CD4-positive, alpha-beta memory T cell (primary cell): ENCODE results near the gene NLN. TPM values are rescaled to one million over a fixed set of nuclear protein-coding genes. Genes with fewer than 3 reads are reported as not detected.
"Not testable (repeated sequence)": the region's sequence is repeated elsewhere in the genome, so short reads cannot be mapped to it uniquely, and the experiment has no call there.

Source experiments
- CTCF ChIA-PET: fragments of 350-600 bp; sonication (Branson Sonifier 250); formaldehyde crosslinking; loops from one replicate; lab custom pipeline; 2021; ENCODE audit warnings: inconsistent platforms; ENCODE audit not compliant: partially characterized antibody; lab: Charles Lee
- POLR2A ChIA-PET: fragments of 350-600 bp; sonication (Branson Sonifier 250); formaldehyde crosslinking; loops from one replicate; lab custom pipeline; 2021; ENCODE audit not compliant: partially characterized antibody; lab: Charles Lee
- DNase-seq, 5 donors: peaks; one replicate each; pipeline versions ENCODE4 v3.0.0 to v3.0.0-alpha.2; 2020 to 2022; ENCODE audit warnings: mixed read lengths in 1 of 5
- H3K27ac ChIP-seq: one replicate; pipeline ENCODE4 v1.7.0; 2013; ENCODE audit warnings: low read depth, low read length
- H3K27me3 ChIP-seq: 2 replicates; pipeline ENCODE4 v1.7.0; 2013; ENCODE audit warnings: mild to moderate bottlenecking, low read length, moderate library complexity; ENCODE audit not compliant: insufficient read depth
- H3K36me3 ChIP-seq: 2 replicates; pipeline ENCODE4 v1.7.0; 2013; ENCODE audit warnings: mild to moderate bottlenecking, low read length, moderate library complexity; ENCODE audit not compliant: insufficient read depth
- H3K4me1 ChIP-seq: 2 replicates; pipeline ENCODE4 v1.7.0; 2013; ENCODE audit warnings: mild to moderate bottlenecking, low read length, moderate library complexity; ENCODE audit not compliant: insufficient read depth
- H3K4me3 ChIP-seq, 2 donors: one replicate each; pipeline ENCODE4 v1.7.0; 2013; ENCODE audit warnings: low read length in 2 of 2, mild to moderate bottlenecking in 1 of 2
- H3K9me3 ChIP-seq, 2 donors: one replicate each; pipeline ENCODE4 v1.7.0; 2013; ENCODE audit warnings: low read length in 2 of 2, control low read depth in 1 of 2; ENCODE audit not compliant: control insufficient read depth in 1 of 2
- H3K27ac Mint-ChIP-seq, 7 donors: one replicate each; pipeline ENCODE4 v1.8.0; 2020 to 2021; ENCODE audit warnings: mixed read lengths in 7 of 7, mild to moderate bottlenecking in 6 of 7, inconsistent platforms in 3 of 7, moderate library complexity in 3 of 7
- H3K27me3 Mint-ChIP-seq, 2 donors: one replicate each; pipeline ENCODE4 v1.8.0; 2020 to 2021; ENCODE audit warnings: mixed read lengths in 2 of 2
- H3K36me3 Mint-ChIP-seq, 2 donors: one replicate each; pipeline ENCODE4 v1.8.0; 2020 to 2021; ENCODE audit warnings: mixed read lengths in 2 of 2, inconsistent platforms in 1 of 2, mild to moderate bottlenecking in 1 of 2
- H3K4me1 Mint-ChIP-seq, 4 donors: one replicate each; pipeline ENCODE4 v1.8.0; 2020 to 2021; ENCODE audit warnings: mixed read lengths in 4 of 4, mild to moderate bottlenecking in 1 of 4
- H3K4me3 Mint-ChIP-seq, 8 donors: one replicate each; pipeline ENCODE4 v1.8.0; 2020 to 2021; ENCODE audit warnings: mixed read lengths in 8 of 8, mild to moderate bottlenecking in 7 of 8, moderate library complexity in 6 of 8, inconsistent platforms in 3 of 8
- H3K9me3 Mint-ChIP-seq, 8 donors: one replicate each; pipeline ENCODE4 v1.8.0; 2020 to 2021; ENCODE audit warnings: mixed read lengths in 8 of 8, mild to moderate bottlenecking in 5 of 8, inconsistent platforms in 3 of 8, moderate library complexity in 1 of 8
- intact Hi-C: fragments of 100-400 bp; cut with micrococcal nuclease; formaldehyde crosslinking; loops from one replicate; pipeline ENCODE4 v1.15.1; 2023
- polyA plus RNA-seq, 2 donors: library from polyadenylated mRNA; unstranded; fragments of 300-500 nt; fragmentation: Illumina TruSeq; gene quantifications; one replicate each; pipeline ENCODE4 v1.2.3, GENCODE V29; 2021
- total RNA-seq, 2 experiments: library from RNA; stranded (reverse); gene quantifications; one replicate each; pipeline ENCODE4 v1.2.3, GENCODE V29; 2021

The NLN gene
- total and polyA plus RNA-seq, 4 experiments from 2014 or later: 2.3 to 3.5 (median 2.6) TPM

DNA sequence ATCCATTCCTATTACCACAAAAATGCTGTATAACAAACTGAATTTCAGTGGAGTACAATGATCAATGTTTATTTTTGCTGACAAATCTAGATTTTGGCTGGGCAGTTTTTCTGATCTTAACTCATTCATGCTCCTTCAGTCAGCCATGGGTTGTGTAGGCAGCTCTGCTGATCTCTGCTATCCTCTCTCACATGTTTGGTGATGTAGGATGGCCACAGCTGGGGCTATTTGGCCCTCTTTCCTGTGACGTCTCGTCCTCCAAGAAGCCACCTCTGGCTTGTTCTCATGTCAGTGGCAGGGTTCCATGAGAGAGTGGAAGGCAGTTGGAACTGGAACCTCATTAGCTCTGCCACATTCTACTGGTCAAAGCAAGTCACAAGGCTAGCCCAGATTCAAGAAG, 8.9 kb downstream of the NLN start:
- no peak overlapping the region for H3K27ac ChIP-seq
- no peak overlapping the region for H3K4me3 Mint-ChIP-seq
- intact Hi-C loops: no loop called here
- H3K4me1 ChIP-seq: no peaks in the 10 kb centered on the region
- no peaks in the 10 kb centered on the region for H3K27me3 Mint-ChIP-seq
- H3K9me3 ChIP-seq: no peaks in the 10 kb centered on the region
- H3K27me3 ChIP-seq: no peaks in the 10 kb centered on the region
- ChIA-PET POLR2A (interaction anchor here (1.6 kb wide), 1 partner anchor 10 kb away, joined by 5 read pairs; no protein-coding TSS in a partner anchor), CTCF (no interaction called here)
- no peaks in the 10 kb centered on the region for H3K36me3 ChIP-seq
- peaks cover 0 to 8% (median 4%) of the 10 kb centered on the region in 4 donors for H3K4me1 Mint-ChIP-seq
- DNase-seq: no peak
- H3K9me3 Mint-ChIP-seq: no peaks in the 10 kb centered on the region
- peaks cover 0 to 4% of the 10 kb centered on the region in 2 donors for H3K36me3 Mint-ChIP-seq
- H3K27ac Mint-ChIP-seq: peak overlapping the region in 1 of 7 donors; percentile 12
- no peak overlapping the region for H3K4me3 ChIP-seq

DNA sequence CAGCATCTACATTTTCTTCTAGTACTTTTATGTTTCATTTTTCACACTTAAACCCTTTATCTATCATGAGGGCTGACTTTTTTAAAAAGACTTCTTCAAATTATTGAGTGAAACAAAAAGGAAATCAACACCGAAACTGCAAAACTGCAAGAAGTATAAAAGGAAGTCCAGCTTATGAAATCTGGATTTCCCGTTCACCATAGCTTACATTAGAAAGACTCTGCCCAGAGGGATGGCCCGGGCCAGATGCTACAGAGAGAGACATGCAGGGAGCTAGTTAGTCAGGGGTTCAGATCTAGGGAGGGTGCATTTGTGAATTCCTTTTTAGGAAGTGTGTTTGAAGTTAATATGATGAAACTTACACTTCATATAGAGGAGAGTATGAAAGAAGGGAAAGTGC, 10.0 kb downstream of the NLN start:
- H3K9me3 Mint-ChIP-seq, H3K36me3 Mint-ChIP-seq, H3K4me1 ChIP-seq, H3K9me3 ChIP-seq, H3K4me1 Mint-ChIP-seq, H3K27ac Mint-ChIP-seq, H3K27me3 Mint-ChIP-seq, H3K36me3 ChIP-seq, DNase-seq, H3K27ac ChIP-seq, intact Hi-C loops, H3K4me3 Mint-ChIP-seq, CTCF ChIA-PET, H3K4me3 ChIP-seq, H3K27me3 ChIP-seq: not testable (repeated sequence)
- POLR2A ChIA-PET: interaction anchor here (1.6 kb wide), 1 partner anchor 12 kb away, joined by 5 read pairs; no protein-coding TSS in a partner anchor

DNA sequence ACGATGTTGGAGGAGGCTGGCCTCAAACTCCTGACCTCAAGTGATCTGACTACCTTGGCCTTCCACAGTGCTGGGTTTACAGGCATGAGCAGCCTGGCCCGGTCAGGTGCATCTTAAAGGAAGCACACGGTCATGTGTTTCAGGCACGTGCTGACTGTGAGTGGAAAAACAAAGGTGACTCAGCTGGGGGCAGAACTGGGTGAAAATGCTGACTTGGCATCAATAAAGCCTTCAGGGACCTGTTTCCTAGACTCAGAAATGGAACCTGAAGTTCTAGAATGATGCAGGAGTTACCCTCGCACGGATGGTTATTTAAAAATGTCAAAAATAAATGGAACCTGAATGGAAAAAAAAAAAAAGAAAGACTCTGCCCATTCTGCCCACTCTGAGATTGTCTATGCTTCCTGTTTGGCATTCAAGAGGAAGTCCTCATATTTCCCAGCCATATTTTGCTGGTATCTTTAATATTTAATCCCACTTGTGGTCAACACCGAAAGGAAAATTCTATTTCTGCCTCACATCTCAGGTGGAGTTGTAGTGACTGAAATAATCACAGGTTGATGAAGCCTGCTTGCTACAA, 12.3 kb downstream of the NLN start:
- H3K36me3 ChIP-seq, H3K36me3 Mint-ChIP-seq, DNase-seq, intact Hi-C loops, H3K4me3 Mint-ChIP-seq, H3K4me1 ChIP-seq, H3K9me3 Mint-ChIP-seq, H3K4me1 Mint-ChIP-seq, H3K27me3 ChIP-seq, POLR2A ChIA-PET, H3K4me3 ChIP-seq, H3K27me3 Mint-ChIP-seq, H3K27ac Mint-ChIP-seq, H3K9me3 ChIP-seq, H3K27ac ChIP-seq: not testable (repeated sequence)
- CTCF ChIA-PET: interaction anchor here (0.9 kb wide), 1 partner anchor 27 kb away, joined by 3 read pairs; no protein-coding TSS in a partner anchor

DNA sequence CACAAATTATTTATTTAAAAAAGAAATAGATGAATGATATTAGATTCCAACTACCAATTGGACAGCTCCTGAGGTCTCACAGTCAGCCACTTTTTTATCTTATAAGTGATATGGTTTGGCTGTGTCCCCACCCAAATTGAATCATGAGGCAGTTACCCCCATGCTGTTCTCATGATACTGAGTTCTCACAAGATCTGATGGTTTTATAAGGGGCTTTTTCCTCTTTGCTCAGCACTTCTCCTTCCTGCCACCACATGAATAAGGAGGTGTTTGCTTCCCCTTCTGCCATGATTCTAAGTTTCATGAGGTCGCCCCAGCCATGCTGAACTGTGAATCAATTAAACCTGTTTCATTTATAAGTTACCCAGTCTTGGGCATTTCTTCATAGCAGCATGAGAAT, 12.9 kb downstream of the NLN start:
- no peaks in the 10 kb centered on the region for H3K27me3 Mint-ChIP-seq
- H3K4me1 Mint-ChIP-seq: peaks cover 0 to 8% (median 4%) of the 10 kb centered on the region in 4 donors
- H3K27ac Mint-ChIP-seq: no peak overlapping the region
- no peaks in the 10 kb centered on the region for H3K27me3 ChIP-seq
- ChIA-PET POLR2A (no interaction called here), CTCF (no interaction called here)
- H3K27ac ChIP-seq: no peak overlapping the region
- peaks cover 0 to 3% (median 0%) of the 10 kb centered on the region in 8 donors for H3K9me3 Mint-ChIP-seq
- no peak for DNase-seq
- intact Hi-C loops: no loop called here
- no peak overlapping the region for H3K4me3 Mint-ChIP-seq
- H3K9me3 ChIP-seq: no peaks in the 10 kb centered on the region
- H3K36me3 ChIP-seq: no peaks in the 10 kb centered on the region
- peaks cover 0 to 3% of the 10 kb centered on the region in 2 donors for H3K36me3 Mint-ChIP-seq
- no peaks in the 10 kb centered on the region for H3K4me1 ChIP-seq
- H3K4me3 ChIP-seq: no peak overlapping the region

DNA sequence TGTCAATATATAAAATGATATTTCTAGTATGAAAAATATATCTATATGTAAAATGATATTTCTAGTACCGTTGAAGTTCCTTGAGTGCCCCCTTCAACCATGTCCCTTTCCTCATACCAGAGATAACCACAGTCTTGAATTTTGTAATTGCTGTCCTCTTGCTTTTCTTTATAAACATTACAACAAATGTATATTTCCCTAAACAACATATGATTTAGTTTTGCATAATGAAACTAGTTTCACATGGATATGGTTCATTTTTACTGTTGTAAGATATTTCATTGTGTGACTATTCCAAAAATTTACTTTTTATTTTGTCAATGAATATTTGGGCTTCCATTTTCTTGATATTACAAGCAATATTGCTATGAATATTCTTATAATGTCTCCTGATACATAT, 14.0 kb downstream of the NLN start:
- CTCF ChIA-PET: no interaction called here
- intact Hi-C loops: no loop called here

DNA sequence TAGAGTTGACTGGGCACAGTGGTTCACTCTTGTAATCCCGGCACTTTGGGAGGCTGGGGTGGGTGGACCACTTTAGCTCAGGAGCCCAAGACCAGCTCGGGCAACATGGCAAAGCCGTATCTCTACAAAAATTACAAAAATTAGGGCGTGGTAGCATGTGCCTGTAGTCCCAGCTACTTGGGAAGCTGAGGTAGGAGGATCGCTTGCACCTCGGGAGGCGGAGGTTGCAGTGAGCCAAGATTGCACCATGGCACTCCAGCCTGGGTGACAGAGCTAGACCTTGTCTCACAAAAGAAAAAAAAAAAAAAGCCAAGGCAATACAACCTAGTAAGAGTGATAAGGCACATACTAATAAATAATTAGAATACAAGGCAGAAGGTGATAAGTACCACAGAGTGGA, 15.8 kb downstream of the NLN start:
- no peak overlapping the region for H3K27ac Mint-ChIP-seq
- H3K9me3 Mint-ChIP-seq: peaks cover 0 to 3% (median 0%) of the 10 kb centered on the region in 8 donors
- intact Hi-C loops: no loop called here
- H3K27me3 ChIP-seq: no peaks in the 10 kb centered on the region
- CTCF ChIA-PET: no interaction called here
- no peak overlapping the region for H3K4me3 ChIP-seq
- POLR2A ChIA-PET: no interaction called here
- H3K4me1 Mint-ChIP-seq: peaks cover 0 to 11% (median 4%) of the 10 kb centered on the region in 4 donors
- no peak for DNase-seq
- no peak overlapping the region for H3K4me3 Mint-ChIP-seq
- H3K36me3 ChIP-seq: no peaks in the 10 kb centered on the region
- no peaks in the 10 kb centered on the region for H3K27me3 Mint-ChIP-seq
- H3K27ac ChIP-seq: no peak overlapping the region
- H3K9me3 ChIP-seq: no peaks in the 10 kb centered on the region
- no peaks in the 10 kb centered on the region for H3K4me1 ChIP-seq
- H3K36me3 Mint-ChIP-seq: no peaks in the 10 kb centered on the region

More for the DNA sequence above, 14.0 kb downstream of the NLN start:
- H3K27ac Mint-ChIP-seq: no peak overlapping the region
- Histone ChIP-seq H3K4me3 (no peak overlapping the region), H3K4me1 (no peaks in the 10 kb centered on the region), H3K36me3 (no peaks in the 10 kb centered on the region), H3K27ac (no peak overlapping the region), H3K9me3 (no peaks in the 10 kb centered on the region), H3K27me3 (no peaks in the 10 kb centered on the region)
- POLR2A ChIA-PET: interaction anchor here (1.9 kb wide), 1 partner anchor 13 kb away, joined by 8 read pairs; the partner anchor contains the start of gene NLN
- H3K36me3 Mint-ChIP-seq: no peaks in the 10 kb centered on the region
- peaks cover 0 to 3% (median 0%) of the 10 kb centered on the region in 8 donors for H3K9me3 Mint-ChIP-seq
- H3K27me3 Mint-ChIP-seq: no peaks in the 10 kb centered on the region
- no peak for DNase-seq
- H3K4me3 Mint-ChIP-seq: no peak overlapping the region
- H3K4me1 Mint-ChIP-seq: peaks cover 0 to 8% (median 4%) of the 10 kb centered on the region in 4 donors

DNA sequence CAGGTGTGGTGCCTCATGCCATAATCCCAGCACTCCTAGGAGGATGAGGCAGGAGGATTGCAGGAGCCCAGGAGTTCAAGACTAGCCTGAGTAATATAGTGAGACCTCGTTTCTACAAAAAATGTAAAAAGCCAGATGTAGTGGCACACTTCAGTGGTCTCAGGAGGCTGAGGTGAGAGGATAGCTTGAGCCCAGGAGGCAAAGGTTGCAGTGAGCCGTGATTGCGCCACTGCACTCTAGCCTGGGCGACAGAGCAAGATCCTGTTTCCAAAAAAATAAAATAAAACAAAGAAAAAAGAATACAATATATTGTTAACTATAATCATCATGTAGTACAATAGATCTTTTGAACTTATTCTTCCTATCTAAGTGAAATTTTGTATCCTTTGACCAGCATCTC, 16.3 kb downstream of the NLN start:
- Histone ChIP-seq H3K27ac (no peak overlapping the region), H3K4me3 (no peak overlapping the region), H3K27me3 (no peaks in the 10 kb centered on the region), H3K9me3 (no peaks in the 10 kb centered on the region), H3K4me1 (no peaks in the 10 kb centered on the region), H3K36me3 (no peaks in the 10 kb centered on the region)
- Mint-ChIP-seq H3K9me3 (peaks cover 0 to 3% (median 0%) of the 10 kb centered on the region in 8 donors), H3K4me1 (peaks cover 0 to 12% (median 4%) of the 10 kb centered on the region in 4 donors), H3K36me3 (no peaks in the 10 kb centered on the region), H3K27ac (no peak overlapping the region), H3K27me3 (no peaks in the 10 kb centered on the region), H3K4me3 (no peak overlapping the region)
- intact Hi-C loops: no loop called here
- no peak for DNase-seq
- POLR2A ChIA-PET: no interaction called here
- CTCF ChIA-PET: interaction anchor here (1.2 kb wide), 1 partner anchor 13 kb away, joined by 3 read pairs; no protein-coding TSS in a partner anchor
